GM12872 (cell line): ENCODE results near the gene SCT.

ENCODE experiments used
- CTCF ChIP-seq: IDR thresholded peaks from 3 replicates; pipeline ENCODE4 v1.5.1; 2011; ENCODE audit warnings: low read depth, mild to moderate bottlenecking, low read length, moderate library complexity; ENCODE audit not compliant: insufficient read depth

Gene SCT

GRCh38 chr11:590997-591396, 36.0 kb downstream of the SCT start:
- no peak for TF ChIP-seq CTCF

GRCh38 chr11:589798-590197, 37.2 kb downstream of the SCT start:
- no peak for TF ChIP-seq CTCF

GRCh38 chr11:587978-588380, 39.0 kb downstream of the SCT start:
- TF ChIP-seq CTCF = no peak

GRCh38 chr11:587546-587945, 39.4 kb downstream of the SCT start:
- no peak for TF ChIP-seq CTCF

GRCh38 chr11:586376-587316, 40.3 kb downstream of the SCT start:
- no peak for TF ChIP-seq CTCF

- no peak for TF ChIP-seq CTCF
Measured at GRCh38 chr11:584287-584686, 42.7 kb downstream of the SCT start.

GRCh38 chr11:581752-582151, 45.2 kb downstream of the SCT start:
- TF ChIP-seq CTCF = no peak
